Measurements from ENCODE around the gene VWA3B.
"Not testable (repeated sequence)": the region's sequence is repeated elsewhere in the genome, so short reads cannot be mapped to it uniquely, and the experiment has no call there.

VWA3B gene

DNA sequence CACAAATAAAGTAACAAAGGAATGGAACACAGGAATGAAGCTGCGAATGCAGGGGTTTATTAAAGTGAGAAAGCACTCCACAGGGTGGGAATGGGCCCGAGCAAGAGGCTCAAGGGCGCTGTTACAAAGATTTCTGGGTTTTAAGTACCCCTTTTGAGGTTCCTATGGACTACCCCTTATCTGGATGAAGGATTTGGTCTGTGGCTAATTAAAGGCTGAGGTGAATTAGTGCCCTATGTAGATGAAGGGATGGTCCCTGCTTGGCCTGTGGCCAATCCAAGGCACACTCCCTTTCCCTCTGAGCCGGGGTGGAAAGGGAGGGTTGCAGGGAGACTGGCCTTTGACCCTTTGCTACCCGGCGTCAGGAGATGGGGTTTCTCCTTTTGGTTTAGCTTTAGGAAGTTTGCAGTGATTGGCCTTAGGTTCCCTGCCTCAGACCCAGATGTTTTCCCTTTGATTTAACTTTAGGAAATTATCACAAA is 211.8 kb downstream of the VWA3B start:
- no peak for DNase-seq (ENCODE audit: low read depth in 3 of 3)

DNA sequence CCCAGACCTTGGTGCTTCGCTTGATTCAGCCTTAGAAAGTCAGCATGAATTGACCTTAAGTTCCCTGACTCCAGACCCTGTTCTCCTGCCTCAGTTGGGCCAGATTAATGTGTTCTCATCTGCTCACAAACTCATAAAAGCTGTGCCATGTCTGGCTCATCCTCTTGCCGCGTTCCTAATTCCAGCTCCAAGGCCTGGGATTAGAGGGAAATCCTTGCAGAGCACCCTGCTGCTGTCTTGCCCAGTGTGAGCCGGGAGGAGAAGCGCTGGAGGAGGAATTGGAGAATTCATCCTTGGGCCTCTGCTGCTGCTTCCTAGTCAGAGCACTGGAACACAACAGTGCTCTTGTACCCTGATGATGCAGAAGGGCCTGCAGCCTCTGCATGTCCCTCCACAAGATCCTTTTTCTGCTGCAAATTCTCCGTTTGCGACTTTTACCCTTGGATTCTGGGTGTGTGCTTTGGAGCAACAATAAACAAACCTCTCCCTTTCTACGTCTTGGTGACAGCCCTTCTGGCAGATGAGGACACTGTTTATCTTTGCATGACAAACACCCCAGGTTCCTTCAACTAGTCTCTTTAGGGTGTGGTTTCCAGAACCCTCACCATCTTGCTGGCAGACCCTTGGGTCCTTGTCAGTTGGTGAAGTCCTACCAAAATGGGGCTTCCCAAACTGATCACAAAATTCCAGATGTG is 212.4 kb downstream of the VWA3B start:
- no peak for DNase-seq (ENCODE audit: low read depth in 3 of 3)

DNA sequence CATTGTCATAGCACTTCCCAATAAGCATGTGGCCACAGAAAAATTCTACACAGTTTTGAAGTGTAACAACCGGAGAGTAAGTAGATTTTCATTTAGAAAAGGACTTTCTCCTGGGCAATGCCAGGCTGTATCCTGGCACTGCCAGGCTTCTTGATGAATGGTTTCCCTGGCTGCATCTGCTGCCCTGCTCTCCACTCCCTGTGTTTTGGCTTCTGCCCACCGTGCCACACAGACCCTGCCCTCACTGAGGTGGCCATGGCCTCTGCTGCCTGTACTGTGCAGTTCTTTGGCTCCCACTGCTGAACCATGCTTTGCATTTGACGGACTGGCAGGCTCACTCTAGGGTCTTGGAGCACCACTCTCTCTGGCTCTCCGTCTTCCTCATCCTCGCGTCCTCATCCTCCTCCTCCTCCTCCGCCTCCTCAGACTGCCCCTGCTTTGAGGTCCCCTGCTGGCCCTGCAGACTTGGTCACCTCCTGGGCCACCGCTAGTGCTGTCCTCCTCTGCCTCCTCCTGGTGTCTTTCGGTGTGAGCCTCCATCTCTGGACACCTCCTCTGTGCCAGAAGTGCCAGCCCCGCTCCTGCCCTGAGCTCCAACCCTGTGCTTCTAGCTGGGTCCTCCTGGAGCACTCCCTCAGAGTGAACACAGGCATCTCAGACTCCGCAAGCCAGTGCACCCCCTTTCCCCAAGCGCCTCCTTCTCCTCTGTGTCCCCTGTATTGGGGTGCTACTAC is 213.3 kb downstream of the VWA3B start:
- no peak for DNase-seq (ENCODE audit: low read depth in 3 of 3)

DNA sequence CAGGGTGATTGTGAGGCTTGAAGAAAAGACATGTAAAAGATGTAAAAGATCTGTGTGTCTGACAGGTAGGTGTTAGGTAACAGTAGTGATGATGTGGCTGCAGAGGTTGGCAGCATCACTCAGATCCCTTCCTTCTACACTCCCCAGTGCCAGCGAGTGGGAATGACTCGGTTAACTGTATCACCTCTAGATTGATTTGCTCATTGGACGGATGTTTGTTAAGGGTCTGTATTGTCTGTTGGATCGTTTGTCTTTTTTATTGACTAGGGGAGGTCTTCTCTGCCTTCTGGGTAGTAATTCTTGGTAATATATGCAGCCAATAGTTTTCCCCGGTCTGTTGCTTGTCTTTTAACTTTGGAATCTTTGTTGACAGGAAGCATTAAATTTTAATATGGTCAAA is 214.5 kb downstream of the VWA3B start:
- DNase-seq (ENCODE audit: low read depth in 3 of 3): no peak

DNA sequence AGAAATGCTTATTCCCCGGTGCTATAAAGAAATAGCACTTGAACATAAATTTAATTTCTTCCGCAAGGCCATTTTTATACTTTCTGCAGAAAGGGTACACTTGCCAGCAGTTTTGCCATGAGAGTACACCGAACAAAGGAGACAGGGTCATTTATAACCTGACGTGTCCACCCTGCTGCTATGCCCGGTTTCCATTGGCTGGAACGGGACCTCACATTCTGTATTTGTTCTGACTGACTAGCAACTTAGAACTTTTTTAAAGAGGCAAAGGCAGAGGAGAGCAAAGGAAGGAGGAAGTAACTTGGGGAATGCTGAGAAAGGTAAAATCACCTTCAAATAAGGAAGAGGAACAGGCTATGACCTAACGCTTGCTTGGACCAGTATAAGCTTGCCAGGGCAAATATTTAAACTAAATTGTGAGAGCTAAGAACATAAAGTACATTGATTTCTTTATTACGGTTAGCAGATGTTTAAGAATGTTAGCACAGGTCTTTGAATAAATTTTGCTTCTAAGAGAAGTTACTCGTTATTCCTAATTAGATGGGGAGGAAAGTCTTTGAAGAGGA is 220.2 kb downstream of the VWA3B start:
- not testable (repeated sequence) for DNase-seq (ENCODE audit: low read depth in 3 of 3)

DNA sequence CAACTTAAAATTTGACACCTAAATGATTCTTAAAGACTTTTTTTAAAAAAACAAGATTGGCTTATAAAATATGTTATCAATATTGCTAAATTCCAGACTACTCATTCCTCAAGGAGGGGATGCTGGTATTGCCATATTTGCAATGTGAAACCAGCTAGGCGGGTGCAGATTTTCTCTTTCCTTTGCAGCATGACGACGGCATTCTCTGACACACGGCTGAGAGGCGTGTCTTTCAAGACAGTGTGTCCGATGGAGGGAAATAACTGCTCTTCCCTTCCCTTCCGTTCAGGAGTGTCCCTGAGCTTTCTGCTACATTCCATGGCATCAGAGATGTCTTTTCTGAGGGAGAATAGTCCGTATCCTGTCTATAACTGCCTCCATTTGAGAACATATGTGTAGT is 221.1 kb downstream of the VWA3B start:
- DNase-seq (ENCODE audit: low read depth in 3 of 3): no peak

DNA sequence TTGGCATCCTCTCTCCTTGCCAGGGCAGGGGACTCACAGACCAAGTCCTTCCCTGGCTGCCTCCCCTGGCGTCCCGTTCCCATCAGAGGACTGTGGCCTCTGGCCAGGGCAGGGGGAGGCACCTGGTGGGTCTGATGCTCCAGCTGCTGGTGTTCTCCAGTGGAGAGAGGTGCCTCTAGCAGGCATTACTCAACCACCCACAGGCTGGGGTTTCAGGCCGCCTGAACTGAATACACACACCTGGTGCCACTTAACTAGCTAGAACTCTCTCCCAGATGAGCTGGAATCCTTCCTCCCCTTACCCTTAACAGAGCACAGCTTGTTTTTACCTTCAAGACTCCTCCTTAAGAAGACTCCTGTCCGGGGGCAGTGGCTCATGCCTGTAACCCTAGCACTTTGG is 221.6 kb downstream of the VWA3B start:
- no peak for DNase-seq (ENCODE audit: low read depth in 3 of 3)

DNA sequence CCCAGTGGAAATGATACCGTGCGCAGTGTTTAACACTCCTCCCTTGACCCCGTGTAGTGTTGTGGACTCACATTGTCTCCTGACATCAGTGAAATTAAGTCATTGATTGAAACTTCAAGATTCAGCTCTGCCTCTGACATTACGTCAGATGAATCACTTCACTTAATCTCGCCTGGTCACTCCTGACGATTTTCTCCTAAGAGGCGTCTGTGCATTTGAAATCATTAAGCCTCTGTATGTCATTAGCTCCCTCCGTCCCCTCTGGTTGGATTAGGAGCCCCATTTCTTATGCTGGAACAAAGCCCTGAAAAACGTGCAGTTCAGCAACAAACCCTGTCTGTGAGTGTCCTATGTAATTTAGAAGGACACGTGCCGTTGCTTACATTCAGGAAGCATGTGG is 222.6 kb downstream of the VWA3B start:
- no peak for DNase-seq (ENCODE audit: low read depth in 3 of 3)

DNA sequence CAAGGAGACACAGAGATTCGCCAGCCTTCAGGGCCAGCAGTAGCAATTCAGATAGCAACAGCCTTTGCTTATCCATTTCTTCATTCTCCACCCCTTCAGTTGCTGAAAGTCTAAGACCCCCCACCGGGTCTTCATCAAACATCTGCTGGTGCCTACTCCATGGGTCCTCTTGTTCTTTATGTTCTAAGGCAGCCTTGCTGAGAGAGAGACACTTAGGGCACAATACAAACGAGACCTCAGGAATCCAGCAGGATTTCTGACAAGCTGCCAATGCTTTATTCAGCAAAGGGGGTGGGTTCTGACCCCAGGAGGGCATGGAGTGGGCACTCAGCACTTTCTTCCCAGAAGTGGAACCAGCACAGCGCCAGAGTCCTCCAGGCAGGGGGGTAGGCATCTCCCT is 223.0 kb downstream of the VWA3B start:
- no peak for DNase-seq (ENCODE audit: low read depth in 3 of 3)

DNA sequence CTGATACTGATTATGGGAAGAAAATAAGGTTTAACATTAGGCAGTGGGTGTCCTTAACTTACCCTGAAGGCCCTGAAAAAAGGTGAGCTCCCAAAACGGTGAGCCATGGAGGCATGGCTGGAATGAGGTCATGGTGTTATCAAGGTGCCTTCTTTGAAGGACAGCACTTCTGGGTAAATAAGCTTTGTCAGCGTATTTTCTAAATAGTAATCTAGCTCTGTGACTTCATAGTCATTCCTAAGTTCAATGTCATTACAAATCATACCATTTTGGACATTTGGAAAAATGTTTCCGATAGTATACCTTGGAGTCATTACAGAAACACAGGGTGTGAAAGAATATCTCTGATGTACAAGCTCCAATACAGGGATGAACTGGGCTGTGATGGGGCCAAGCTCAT is 224.1 kb downstream of the VWA3B start:
- no peak for DNase-seq (ENCODE audit: low read depth in 3 of 3)

DNA sequence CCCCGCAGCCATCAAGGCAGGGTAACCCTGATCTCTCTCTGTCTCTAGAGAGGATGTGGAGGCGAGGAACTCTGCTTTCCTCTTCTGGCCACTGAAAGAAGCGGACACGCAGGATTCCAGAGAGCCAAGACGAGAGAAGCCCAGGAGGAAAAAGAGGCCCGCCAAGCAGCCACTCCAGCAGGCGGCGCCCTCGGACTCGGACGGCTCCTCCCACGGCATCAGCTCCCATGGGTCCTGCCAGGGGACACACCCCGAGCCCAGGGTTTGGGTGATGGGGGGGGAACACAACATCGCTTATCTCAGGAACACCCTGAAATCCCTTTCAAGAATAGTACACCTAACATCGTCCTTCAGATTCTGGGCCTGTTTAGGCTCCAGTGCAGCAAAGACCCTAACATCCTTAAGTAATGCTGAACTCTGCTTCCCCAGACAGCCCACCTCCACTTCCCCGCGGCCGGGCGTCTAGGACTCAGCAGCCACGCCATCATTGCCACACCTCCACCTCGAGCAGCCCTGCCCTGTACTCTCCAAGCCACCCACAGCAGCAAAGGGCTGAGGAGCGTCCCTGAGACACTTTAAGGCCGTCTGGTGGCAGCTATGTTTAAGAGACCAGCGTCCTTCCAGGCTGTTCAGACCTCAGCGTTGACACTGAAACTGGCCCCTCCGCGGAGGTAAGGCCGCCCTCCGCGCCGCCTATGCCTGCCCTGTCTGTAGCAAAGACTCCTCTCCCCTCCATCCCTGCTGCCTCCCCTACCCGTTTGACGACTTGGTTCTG is 225.0 kb downstream of the VWA3B start:
- no peak for DNase-seq (ENCODE audit: low read depth in 3 of 3)

DNA sequence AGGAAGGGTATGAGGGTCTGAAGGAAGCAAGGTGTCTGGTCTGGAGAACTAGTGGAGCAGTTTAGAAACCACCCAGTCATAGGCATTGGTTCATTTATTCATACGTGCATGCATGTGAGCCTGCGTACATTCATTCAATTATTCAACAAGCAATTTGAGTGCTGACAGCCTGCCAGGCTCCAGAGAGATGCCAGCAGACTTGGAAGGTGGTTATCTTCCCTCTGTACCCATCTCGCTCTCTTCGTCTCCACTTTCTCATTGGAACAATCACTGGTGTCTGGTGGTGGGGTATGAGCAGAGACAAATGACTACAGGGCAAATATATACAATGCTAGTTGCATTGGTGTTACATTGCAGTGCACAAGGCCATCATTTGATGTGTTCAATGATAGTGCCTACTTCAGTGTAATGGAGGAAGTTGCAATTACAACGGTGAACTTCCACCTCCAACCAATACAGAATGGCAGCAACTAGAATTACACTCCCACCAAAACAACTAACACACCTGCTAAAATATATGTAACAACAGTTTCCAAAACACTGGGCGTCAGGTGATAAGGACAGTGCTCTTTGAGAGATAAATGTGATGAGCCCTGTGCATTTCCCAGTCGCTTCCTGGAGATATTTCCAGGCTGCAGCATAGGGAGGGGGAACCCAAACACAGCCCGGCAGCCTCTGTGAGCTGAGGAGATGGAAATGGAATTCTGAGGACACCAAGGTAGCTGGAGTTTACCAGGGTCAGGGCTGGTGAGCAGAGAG is 226.7 kb downstream of the VWA3B start:
- DNase-seq (ENCODE audit: low read depth in 3 of 3): no peak

DNA sequence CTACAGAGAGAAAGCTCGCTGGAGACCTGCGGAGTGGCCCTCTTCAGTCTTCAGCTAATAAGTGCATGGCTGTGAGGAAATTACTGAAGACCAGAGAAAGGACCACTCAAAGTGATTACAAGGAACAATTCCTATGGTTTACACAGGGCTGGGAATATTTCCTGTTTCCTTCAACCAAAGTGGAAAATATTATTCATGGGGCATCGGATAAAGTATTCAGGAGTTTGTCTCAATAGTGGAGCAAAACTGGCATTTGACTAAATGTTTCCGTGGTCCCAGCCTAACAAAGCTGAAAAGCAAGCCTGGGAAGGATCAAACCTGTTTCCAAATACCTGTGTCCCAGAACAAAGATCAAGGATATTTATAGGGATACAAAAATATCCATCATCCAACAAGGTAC is 227.3 kb downstream of the VWA3B start:
- no peak for DNase-seq (ENCODE audit: low read depth in 3 of 3)

DNA sequence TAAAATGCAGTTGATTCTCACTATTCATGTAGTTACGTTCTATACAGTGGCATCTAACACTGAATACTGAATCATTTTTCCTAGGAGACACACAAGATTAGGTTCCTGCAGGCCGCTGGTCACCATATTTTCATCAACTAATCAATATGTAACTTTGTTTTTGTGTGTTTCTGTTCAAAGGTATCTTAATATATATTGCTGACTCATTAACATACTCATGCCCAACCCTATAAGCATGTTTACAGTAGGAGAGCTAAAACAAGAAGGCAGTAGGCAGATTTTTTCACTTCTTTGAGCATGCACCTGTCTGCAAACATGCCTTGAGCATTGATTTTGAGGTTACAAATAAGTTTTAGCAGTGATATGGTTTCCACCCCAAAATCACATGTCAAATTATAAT is 229.0 kb downstream of the VWA3B start:
- DNase-seq (ENCODE audit: low read depth in 3 of 3): no peak

DNA sequence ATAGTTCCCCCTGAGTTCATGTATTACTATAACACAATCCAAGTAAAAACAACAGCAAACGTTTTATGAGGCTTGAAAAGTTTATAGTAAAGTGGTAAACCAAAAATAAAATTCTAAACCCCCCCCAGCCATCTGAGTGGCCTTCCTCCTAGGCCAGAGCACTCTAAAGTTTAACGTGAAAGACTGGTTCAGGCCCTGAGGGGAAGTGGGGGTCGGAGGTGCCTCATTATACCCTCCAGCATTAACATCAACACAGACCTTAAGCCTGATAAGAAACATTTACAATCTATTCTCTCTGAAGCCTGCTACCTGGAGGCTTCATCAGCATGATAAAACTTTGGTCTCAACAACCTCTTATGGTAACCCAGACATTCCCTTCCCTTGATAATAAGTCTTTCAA is 230.2 kb downstream of the VWA3B start:
- no peak for DNase-seq (ENCODE audit: low read depth in 3 of 3)

DNA sequence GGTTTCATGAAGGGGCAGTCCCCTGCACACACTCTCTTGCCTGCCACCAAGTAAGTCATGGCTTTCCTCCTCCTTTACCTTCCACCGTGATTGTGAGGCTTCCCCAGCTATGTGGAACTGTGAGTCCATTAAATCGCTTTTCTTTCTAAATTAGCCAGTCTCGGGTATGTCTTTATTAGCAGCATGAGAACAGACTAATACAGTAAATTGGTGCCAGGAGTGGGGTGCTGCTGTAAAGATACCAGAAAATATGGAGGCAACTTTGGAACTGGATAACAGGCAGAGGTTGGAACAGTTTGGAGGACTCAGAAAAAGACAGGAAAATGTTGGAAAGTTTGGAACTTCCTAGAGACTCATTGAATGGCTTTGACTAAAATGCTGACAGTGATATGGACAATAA is 233.2 kb downstream of the VWA3B start:
- not testable (repeated sequence) for DNase-seq (ENCODE audit: low read depth in 3 of 3)

DNA sequence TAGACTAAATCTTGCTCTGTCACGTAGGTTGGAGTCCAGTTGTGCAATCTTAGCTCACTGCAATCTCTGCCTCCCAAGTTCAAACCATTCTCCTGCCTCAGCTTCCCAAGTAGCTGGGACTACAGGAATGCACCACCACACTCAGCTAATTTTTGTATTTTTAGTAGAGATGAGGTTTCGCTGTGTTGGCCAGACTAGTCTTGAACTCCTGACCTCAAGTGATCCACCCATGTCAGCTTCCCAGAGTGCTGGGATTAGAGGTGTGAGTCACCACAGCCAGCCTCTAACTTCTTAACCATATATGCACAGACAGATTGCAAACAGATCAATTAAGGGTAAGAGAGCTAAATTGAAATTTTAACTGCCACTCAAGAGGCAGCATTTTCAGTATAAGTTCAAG is 237.2 kb downstream of the VWA3B start:
- no peak for DNase-seq (ENCODE audit: low read depth in 3 of 3)

DNA sequence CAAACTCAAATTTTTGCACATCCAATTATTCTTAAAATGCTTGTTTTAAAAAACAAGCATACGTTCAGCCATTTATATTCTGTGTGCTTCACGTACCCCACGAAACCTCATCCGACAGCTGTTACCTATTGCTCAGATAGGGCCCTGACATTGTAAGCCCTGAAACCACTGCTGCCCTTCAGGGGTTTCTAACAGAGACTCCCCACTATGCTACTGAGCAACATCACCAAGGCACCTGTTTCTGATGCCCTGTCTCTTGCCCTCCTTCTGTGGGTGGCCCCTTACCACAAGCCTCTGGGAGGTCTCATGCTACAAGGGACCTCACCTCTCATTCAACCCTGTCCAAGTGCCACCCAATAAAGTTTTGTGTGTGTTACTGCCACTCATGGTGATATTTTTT is 240.8 kb downstream of the VWA3B start:
- no peak for DNase-seq (ENCODE audit: low read depth in 3 of 3)

DNA sequence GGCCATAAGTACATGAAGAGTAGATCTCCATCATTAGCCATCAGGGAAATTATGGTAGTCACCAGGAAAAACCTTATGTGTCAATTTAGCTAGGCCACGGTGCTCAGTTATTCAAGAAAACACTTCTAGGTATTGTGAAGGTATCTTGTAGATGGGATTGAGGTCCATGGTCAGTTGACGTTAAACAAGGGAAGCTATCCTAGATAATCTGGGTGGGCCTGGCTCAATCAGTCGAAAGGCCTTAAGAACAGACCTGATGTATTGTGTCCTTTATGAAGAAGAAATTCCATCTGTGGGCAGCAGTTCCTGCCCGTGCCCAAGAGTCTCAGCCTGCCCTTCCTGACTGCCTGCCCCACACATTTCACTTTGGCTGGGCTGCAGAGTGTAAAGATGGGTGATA is 242.6 kb downstream of the VWA3B start:
- DNase-seq (ENCODE audit: low read depth in 3 of 3): no peak

DNA sequence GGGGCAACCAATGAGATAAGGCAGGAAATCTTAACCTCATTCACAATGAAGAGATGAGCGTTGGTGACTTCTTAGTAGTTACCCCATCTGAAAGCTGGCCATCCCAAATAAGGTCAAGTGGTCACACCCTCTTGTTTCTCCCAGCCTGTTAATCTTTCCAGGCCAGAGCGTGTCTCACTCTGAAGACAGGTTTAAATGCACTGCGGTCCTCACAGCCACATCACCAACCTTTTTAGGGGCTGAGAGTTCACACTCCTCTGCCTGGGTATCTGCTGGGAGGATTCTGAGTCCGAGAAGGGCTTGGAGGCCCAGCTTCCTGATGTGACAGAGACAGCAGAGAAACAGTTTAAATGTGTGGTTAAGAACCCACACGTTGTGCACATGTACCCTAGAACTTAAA is 246.0 kb downstream of the VWA3B start:
- no peak for DNase-seq (ENCODE audit: low read depth in 3 of 3)

DNA sequence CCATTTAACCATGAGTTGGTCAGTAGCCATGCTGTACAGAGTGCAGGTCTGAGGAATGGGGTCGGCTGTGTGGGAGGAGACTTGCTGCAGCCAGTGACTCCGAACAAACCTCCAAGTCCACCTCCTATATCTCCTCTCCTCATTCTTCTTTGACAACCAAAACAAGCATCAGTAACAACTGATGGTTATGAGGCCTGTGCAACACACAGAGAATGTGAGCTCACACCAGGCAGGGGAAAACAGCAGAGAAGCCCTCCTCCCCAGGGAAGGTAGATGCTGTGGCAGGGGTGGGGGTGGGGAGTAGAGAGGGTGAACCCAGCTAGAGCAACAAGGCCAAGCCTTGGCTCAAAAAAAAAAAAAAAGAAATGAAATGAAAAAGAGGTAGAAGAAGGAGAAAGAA is 247.0 kb downstream of the VWA3B start:
- no peak for DNase-seq (ENCODE audit: low read depth in 3 of 3)
